Kidney (tissue), 14 donors: Measurements from ENCODE around the gene ZNF70. TPM values are rescaled to one million over a fixed set of nuclear protein-coding genes. Genes with fewer than 3 reads are reported as not detected.

Source experiments
- DNase-seq, 5 donors: peaks; one replicate each; pipeline ENCODE4 v3.0.0-alpha.2; 2013 to 2020
- FAIRE-seq: peaks from 2 replicates; lab custom pipeline; 2012; peaks lifted over from hg19 to GRCh38; lab: Jason Lieb, UNC
- H3K27ac ChIP-seq, 2 donors: one replicate each; pipeline ENCODE4 v1.7.0; 2013; ENCODE audit warnings: low read depth in 2 of 2, low read length in 2 of 2, inconsistent platforms in 1 of 2
- H3K27me3 ChIP-seq: one replicate; pipeline ENCODE4 v1.7.1; 2013; ENCODE audit warnings: low read length, inconsistent platforms; ENCODE audit not compliant: control insufficient read depth, insufficient read depth
- H3K36me3 ChIP-seq, 3 donors: one replicate each; pipeline versions ENCODE4 v1.7.0 to v1.7.1; 2013; ENCODE audit warnings: low read length in 3 of 3, control low read depth in 1 of 3, inconsistent platforms in 1 of 3; ENCODE audit not compliant: insufficient read depth in 3 of 3, control insufficient read depth in 2 of 3
- H3K4me1 ChIP-seq, 3 donors: one replicate each; pipeline versions ENCODE4 v1.7.0 to v1.7.1; 2013; ENCODE audit warnings: low read length in 3 of 3, inconsistent platforms in 1 of 3, low read depth in 1 of 3; ENCODE audit not compliant: control insufficient read depth in 2 of 3, insufficient read depth in 2 of 3
- H3K4me3 ChIP-seq, 3 donors: one replicate each; pipeline versions ENCODE4 v1.7.0 to v1.8.1; 2013; ENCODE audit warnings: low read length in 3 of 3, control low read depth in 1 of 3, inconsistent platforms in 1 of 3
- H3K9ac ChIP-seq, 3 donors: one replicate each; pipeline versions ENCODE4 v1.7.0 to v1.7.1; 2013; ENCODE audit warnings: low read length in 3 of 3, control low read depth in 1 of 3, inconsistent platforms in 1 of 3
- H3K9me3 ChIP-seq, 3 donors: one replicate each; pipeline versions ENCODE4 v1.7.0 to v1.7.1; 2013; ENCODE audit warnings: low read length in 3 of 3, control low read depth in 1 of 3, inconsistent platforms in 1 of 3; ENCODE audit not compliant: control insufficient read depth in 2 of 3, insufficient read depth in 1 of 3
- CTCF ChIP-seq: IDR thresholded peaks from 3 replicates; pipeline ENCODE4 v1.5.1; 2012; ENCODE audit warnings: mild to moderate bottlenecking, moderate library complexity, borderline replicate concordance; ENCODE audit not compliant: insufficient read depth; ENCODE audit errors: extremely low read depth
- intact Hi-C: fragments of 100-400 bp; cut with DNase I; formaldehyde crosslinking; loops from one replicate; pipeline ENCODE4 v1.11.1; 2022
- polyA plus RNA-seq: library from polyadenylated mRNA; stranded (reverse); fragments of 350-450 nt; fragmentation: Illumina TruSeq; extraction: RNeasy Lipid Tissue Mini Kit (QIAGEN cat#74804); gene quantifications from one replicate; pipeline ENCODE4 v1.2.3, GENCODE V29; 2014; ENCODE audit warnings: low read depth, low replicate concordance; ENCODE audit not compliant: insufficient read depth
- total RNA-seq: library from RNA; stranded (reverse); fragmentation: NEBNext Ultra II Directional; extraction: Animal tissue kit (Norgen Biotek cat#: 25700); gene quantifications from one replicate; pipeline ENCODE4 v1.2.1, GENCODE V29; 2021
- donor health status: control.
- donor health status: control.
- donor health status: control.
- donor health status: control.
- donor health status: control.
- donor health status: DM: yes; HTN: yes; CAD: no.
- donor health status: Normal renal cell carcinoma (clear cell type).

Gene ZNF70
- total and polyA plus RNA-seq, 2 donors from 2014 or later: 1.1 to 6.6 TPM

GRCh38 chr22:23750367-23750713, 572 bp downstream of the ZNF70 start:
- Histone ChIP-seq H3K4me1 (peaks cover 0 to 7% (median 0%) of the 10 kb centered on the region in 3 donors), H3K9me3 (no peaks in the 10 kb centered on the region), H3K36me3 (no peaks in the 10 kb centered on the region), H3K4me3 (peak overlapping the region; percentile 50 to 78 (median 55)), H3K27me3 (no peaks in the 10 kb centered on the region), H3K9ac (peak overlapping the region; percentile 10 to 86 (median 72)), H3K27ac (peak overlapping the region in 1 of 2 donors; percentile 4)
- no peak for TF ChIP-seq CTCF
- no peak for FAIRE-seq
- intact Hi-C loops: no loop called here
- DNase-seq: no peak

GRCh38 chr22:23749841-23750301, 1.0 kb downstream of the ZNF70 start:
- H3K27ac ChIP-seq: no peak overlapping the region

GRCh38 chr22:23745791-23746190, 5.1 kb downstream of the ZNF70 start:
- intact Hi-C loops: no loop called here
- Histone ChIP-seq H3K27me3 (no peaks in the 10 kb centered on the region), H3K9ac (no peak overlapping the region), H3K27ac (no peak overlapping the region), H3K4me1 (peaks cover 0 to 7% (median 0%) of the 10 kb centered on the region in 3 donors), H3K4me3 (no peak overlapping the region), H3K9me3 (no peaks in the 10 kb centered on the region), H3K36me3 (peaks cover 0 to 17% (median 15%) of the 10 kb centered on the region in 3 donors)
- no peak for TF ChIP-seq CTCF
- FAIRE-seq (no peak), DNase-seq (no peak)

More at GRCh38 chr22:23749841-23750301, 1.0 kb downstream of the ZNF70 start:
- peak overlapping the region in 1 of 3 donors; percentile 78 for H3K4me3 ChIP-seq
- FAIRE-seq: no peak
- no peak overlapping the region for H3K9ac ChIP-seq
- peak in 1 of 5 donors; percentile 7 for DNase-seq
- no peaks in the 10 kb centered on the region for H3K9me3 ChIP-seq
- intact Hi-C loops: no loop called here
- no peak for TF ChIP-seq CTCF
- no peaks in the 10 kb centered on the region for H3K27me3 ChIP-seq
- peaks cover 0 to 7% (median 0%) of the 10 kb centered on the region in 3 donors for H3K4me1 ChIP-seq
- no peaks in the 10 kb centered on the region for H3K36me3 ChIP-seq

GRCh38 chr22:23744485-23744884, 6.4 kb downstream of the ZNF70 start:
- Histone ChIP-seq H3K9me3 (no peaks in the 10 kb centered on the region), H3K27ac (no peak overlapping the region), H3K4me1 (no peaks in the 10 kb centered on the region), H3K4me3 (no peak overlapping the region), H3K9ac (no peak overlapping the region), H3K27me3 (no peaks in the 10 kb centered on the region), H3K36me3 (peaks cover 0 to 17% (median 15%) of the 10 kb centered on the region in 3 donors)
- no peak for FAIRE-seq
- TF ChIP-seq CTCF: no peak
- intact Hi-C loops: no loop called here
- DNase-seq: no peak
